Inferior parietal cortex (tissue), 1 donor: ENCODE measurements around the gene APCS.

Experiments
- DNase-seq: peaks from one replicate; pipeline ENCODE4 v3.0.0-alpha.2; 2016; ENCODE audit errors: extremely low spot score

The APCS gene, protein sequence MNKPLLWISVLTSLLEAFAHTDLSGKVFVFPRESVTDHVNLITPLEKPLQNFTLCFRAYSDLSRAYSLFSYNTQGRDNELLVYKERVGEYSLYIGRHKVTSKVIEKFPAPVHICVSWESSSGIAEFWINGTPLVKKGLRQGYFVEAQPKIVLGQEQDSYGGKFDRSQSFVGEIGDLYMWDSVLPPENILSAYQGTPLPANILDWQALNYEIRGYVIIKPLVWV

DNA sequence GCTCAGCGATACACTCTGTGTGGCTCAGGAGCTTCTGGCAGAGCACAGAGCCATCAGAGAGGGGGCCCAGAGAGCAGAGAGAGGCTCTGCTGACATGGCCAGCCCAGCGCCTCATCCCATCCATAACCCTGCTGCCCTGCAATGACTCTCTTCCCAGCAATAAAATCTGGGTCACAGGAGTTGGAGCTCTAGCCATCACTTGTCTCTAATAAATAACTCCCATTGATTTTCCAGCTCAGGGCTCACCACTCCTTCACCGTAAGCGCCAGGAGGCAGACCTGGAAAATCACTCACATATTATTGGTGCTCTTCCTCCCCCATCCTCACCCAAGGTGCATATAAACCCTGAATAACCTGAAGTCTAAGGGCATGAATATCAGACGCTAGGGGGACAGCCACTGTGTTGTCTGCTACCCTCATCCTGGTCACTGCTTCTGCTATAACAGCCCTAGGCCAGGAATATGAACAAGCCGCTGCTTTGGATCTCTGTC lies at the start of gene APCS:
Gene APCS, plus strand, starts transcription at position 366 of the 491 bp plus-strand sequence. Its CDS starts 96 bp downstream, at position 462.
- DNase-seq = no peak

DNA sequence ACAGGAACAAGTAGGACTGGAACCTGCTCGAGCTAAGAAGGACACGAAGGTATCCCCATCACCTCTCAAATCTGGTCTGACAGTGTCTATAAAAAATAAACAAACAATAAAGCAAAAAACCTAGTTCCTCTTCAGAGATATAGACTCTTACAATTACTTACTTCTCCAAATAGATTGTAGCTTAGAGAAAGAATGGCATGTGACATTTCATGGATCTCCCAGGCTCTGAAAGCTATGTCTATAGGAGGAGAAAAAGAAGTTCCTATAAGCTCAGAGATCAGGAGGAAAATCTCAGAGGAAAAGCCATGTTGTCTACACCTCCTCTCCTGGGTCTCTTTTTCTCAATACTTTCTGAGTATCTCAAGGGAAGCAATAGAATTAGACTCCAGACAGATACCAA lies 39.5 kb upstream of the APCS start:
- no peak for DNase-seq

DNA sequence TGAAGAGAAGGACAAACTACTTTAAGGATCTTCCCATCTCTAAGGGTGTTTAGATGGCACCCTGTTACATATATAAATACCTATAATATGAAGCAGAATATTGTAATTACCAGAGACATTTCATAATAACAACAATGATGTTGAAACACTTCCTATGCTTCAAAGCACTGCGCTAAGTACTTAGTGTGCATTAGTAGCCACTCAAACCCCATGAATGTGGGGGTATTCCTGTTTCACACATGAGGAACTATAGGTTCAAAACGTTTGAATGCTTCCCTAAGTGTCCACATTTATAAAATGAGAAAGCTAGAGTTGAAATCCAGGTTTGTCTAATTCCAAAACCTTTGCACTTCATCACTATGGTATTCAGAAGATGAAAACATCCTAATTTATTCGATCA lies 33.4 kb upstream of the APCS start:
- DNase-seq = no peak

DNA sequence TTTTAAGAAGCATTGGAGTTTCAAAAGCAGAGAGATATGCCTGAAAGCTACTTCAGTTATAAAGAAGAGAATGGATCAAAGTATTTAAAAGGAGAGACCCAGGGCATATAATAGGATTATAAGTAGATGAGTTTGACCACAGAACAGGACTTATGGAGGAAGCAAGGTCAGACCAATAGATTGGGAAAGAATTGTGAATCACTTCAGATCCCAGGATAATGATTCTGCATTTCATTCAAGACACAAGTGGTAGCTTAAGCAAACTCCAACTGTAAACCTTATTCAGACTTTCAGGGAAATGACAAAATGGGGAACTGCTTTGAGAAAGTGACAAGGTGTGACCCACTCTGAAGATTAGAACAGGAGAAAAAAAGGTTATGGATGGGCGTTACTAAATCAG lies 32.9 kb upstream of the APCS start:
- DNase-seq = no peak

DNA sequence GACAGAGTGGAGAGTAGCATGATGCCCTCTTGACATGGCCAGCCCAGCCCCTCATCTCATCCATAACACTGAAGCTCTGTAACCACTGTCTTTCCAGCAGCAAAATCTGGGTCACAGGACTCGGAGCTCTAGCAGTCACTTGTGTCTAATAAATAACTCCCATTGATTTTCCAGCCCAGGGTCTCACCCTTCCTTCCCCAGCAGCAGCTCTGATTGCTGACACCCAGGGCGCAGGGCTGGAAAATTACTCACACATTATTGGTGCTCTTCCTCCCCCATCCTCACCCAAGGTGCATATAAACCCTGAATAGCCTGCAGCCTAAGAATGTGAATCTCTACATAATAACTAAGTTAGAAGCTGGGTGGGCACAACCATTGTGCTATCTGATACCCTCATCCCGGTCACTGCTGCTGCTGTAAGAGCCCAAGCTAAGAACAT lies 30.7 kb upstream of the APCS start:
- no peak for DNase-seq

DNA sequence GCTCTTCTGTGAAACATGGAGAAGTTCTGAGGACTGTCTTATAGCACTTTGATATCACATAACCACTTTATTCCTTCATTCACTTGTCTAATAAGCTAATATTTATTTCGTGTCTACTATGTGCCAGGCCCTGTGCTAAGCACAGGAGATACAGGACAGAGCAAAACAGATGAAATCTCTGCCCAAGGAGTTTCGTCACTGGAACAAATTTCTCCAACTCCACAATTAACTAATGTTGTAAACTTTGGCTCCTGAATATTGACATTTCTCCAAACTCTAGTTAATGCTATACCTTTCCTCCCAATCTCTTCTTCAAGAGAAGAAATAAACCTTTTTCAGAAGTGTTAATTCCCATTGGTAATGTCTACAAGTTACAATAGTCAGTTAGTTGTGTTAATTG lies 27.0 kb upstream of the APCS start:
- no peak for DNase-seq

DNA sequence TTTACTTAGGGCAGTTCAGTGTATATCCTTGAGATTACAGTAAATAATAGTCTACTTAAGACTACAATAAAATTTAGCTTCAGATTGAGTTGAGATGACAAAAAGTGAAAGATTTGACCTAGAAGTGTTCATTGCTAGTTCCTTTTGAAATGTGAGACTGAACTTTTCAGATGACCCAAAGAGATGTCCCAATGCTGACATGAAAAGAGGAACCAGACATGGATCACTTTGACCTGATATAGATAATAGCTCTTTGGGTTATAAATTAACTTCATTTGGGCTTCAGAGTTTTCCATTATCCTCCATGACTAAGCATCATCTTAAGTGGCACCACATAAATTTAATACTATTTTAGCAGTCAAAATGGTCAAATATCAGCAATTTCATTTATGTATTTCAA lies 26.1 kb upstream of the APCS start:
- no peak for DNase-seq

DNA sequence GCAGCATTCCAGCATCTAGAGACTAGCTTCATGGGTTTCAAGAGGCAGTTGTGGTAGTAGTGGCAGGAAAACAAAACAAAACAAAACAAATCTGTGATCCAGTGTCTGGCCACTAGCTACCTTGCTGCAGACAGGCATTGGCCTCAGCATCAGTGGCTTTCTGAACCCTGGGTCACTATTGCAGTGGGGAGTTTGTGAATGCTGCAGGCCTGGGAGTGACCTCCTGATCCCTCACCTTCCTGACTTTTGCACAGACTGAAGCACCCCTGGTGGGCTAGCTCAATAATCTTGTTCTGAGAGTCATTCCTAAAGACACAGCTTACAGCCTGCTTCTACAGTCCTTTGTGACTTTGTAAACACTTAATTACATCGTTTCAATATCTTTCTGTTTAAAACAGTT lies 24.9 kb upstream of the APCS start:
- DNase-seq = no peak

DNA sequence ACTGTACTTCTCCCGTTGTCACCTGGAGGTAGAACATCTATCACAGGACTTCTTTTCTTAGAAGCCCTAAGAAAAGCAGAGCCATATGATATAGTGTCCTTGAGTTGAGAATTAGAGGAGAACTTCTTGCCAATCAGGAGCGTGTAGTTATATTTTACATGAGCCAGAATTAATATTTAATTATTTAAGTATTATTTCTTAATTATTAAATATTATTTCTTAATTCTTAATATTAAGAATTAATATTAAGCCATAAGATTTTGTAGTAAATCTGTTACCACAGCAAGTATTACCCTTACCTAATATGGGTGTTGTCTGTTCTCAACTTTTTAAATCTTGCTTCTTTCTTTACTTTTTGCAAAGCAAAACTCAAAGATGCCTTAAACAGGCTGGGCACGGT lies 10.2 kb upstream of the APCS start:
- no peak for DNase-seq

DNA sequence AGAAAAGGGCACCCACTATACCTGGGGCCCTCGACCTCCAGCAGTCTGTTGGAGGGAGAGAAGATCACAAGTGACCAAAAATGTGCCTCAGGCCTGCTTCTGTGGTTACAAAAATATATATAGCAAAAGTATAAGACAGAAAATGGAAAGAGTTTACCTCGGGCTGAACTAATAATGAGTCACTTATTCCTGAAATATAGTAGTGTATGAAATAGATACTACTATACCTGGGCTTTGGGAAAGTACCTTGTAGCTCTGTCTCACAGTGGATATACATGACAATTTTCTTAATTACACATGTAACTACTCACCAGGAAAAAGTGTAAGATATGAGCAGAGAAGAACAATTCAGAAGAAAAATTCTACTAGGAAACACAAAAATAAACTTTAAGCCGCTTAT lies 7.3 kb upstream of the APCS start:
- DNase-seq = no peak

DNA sequence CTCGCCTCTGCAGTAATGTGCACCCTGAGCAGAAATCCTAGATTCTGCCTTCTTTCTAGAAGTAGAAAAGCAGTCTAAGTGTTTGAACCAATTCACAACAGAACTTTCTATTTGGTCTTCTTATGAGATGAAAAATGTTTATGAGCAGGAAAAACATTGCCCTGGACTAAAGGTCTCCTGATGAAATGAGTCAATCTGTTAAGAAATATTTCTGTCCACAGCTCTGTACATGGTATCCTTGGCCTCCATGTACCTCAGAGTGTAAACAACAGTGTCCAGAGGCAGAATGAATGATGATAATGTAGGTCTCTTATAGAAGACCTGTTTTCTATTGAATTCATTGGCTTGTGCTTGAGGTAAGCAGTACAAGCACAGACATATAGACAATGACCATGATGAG lies 6.2 kb upstream of the APCS start:
- DNase-seq = no peak

DNA sequence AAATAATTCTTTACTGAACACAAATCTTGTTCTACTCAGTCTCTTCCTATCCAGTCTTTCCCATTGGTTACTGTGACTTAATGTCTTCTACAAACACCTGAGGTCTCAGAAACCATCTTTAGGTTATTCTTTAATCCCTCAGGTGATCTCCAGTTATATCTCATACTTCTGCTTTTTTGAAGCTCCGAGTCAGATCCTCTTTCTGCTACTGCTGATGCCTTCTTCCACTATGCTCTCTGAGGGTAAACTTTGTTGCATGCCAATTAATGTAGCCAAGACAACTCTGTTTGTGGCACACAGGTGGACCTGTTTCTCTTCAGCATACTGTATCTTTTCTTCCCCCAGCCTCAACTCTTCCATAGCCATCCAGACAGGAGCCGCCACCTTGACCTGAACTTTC lies 3.1 kb upstream of the APCS start:
- DNase-seq = no peak

DNA sequence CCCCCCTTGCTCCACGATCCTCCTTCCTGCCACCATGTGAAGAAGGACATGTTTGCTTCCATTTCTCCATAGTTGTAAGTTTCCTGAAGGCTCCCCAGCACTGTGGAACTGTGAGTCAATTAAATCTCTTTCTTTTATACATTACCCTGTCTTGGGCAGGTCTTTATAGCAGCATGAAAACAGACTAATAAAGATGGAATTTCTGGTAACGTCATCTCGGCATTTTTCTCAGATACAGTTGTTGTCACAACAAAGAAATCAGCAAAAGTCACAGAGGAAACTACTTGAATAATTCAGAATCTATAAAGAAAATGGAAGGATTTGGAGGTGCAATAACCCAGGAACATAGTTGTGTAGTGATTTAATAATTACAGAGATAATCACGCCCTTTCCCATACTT lies 4.4 kb downstream of the APCS start:
- DNase-seq = no peak

DNA sequence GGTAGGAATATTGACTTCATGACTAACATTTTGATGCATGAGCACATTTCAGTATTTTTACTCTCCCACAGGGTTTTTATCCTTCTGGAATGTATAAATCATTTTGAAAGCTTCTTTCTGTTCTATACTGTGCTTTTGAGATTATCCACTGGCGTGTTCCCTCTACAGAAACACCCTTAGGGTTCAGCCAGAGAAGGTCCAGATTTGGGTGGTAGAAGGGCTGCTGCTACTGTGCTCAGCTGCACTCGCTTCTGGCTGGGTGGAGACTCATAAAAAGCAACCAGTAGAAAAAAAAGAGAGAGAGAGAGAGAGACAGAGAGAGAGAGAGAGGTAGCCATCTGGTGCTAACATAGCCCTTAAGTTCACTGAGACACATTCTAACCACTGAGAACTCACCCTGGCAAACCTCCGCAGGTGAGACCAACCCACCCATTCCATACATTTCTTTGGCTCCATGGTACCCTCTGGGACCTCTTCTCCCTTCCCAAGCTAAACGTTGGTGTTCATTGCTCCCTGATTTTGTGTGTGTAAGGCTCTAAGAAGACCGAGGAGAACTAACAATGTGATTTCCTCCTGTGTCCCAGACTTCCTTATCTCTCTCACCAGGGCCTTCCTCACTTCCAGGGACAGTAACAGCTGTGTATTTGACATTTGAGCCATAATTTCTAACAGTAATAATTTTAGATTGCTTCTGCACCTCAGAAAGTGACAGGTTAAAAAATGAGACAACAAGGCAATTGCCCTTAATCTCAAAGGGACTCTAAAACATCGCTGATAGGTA lies 7.2 kb downstream of the APCS start:
- no peak for DNase-seq

DNA sequence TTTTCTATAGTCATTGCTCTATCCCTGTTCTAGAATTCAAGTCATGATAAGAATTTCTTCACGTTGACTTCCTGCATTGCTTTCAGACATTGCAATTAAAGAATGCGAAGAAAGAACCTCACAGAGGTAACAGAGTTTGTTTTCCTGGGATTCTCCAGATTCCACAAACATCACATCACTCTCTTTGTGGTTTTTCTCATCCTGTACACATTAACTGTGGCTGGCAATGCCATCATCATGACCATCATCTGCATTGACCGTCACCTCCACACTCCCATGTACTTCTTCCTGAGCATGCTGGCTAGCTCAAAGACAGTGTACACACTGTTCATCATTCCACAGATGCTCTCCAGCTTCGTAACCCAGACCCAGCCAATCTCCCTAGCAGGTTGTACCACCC lies 10.6 kb downstream of the APCS start:
- DNase-seq = no peak

DNA sequence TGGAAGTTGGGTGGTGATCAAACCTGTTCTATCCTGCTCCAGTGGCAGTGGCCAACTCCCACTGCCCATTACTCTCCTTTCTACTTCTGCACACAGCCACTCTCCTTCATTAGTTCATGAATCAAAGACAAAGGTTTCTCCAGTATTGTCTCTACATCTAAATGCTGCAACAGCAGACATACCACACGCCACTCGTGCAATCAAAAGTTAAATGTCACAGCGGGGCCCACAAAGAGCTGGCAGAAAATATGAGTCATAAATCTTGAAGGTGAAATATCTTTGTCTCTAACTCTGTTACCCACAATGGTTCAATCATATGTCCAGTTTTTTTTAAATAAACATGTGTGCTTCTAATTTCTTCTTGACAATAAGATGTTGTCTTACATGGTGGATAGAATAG lies 13.3 kb downstream of the APCS start:
- DNase-seq = no peak

DNA sequence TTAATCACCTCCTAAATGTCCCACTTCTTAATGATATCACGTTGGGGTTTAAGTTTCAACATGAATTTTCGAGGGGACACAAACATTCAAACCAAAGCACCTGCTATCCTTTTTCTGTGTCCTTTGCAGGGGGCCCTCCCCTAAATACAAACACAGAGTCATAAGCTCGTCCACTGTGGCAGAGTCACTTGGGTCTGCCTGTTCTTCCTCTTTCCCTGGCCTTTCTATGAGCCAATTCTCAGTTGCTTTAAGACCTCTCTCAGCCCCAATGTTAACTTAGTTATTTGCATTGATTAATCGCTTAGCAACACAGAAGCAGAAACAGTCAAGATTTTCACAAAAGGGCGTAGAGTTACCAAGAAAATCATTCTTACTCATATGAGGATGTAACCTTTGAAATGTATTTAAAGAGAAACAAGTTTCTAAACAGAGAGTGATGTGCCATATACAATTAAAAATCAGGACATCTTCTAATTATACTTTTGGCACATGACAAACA lies 14.9 kb downstream of the APCS start:
- DNase-seq = no peak

DNA sequence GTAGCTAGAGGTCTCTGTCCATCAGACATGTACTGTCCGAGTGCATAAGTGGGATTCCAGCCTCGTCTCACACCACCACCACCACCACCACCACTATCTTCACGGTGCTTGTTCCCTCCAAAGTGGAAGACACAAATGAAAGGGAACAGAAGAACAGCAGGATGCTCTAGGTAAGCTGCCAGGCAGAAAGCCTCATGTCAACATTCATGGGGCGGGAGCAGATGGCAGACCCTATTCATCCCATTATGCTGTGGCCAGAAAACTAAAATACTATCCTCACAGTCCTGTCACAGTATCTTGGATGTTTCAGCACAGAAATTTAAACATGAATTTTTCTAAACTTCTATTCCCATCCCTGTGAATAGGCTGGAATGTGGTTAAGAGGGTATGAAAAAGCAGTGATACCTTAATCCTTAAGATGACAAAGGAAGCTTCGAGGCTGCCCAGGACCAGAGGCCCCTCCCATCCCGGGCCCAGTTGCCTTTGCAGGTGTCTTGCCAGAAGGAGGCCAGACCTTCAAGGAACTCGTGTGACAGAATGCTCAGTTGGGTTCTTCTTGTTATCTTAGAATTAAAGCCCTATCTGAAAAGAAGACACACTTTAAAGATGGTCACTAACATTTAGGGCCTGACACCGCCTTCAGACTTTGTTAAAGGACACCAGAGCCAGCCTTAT lies 24.7 kb downstream of the APCS start:
- DNase-seq = no peak

DNA sequence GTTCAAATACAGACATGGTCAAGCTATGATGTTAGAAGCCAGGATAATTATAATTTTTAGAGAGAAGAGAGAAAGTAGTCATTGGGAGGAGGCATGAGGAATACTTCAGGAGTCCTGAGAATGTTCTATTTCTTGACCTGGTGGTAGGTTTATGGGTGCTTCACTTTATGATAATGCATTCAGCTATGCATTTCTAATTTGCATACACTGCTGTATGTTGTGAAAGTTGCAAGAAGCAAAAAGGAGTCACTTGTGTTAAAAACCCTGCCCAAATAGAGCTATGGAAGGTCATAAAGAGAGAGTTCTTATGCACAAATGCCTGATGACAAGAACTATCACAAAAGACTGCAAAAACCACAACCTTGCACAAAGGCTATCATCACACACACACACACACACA lies 45.3 kb downstream of the APCS start:
- no peak for DNase-seq
